ENCODE results near the gene TRIM2.

GRCh38 chr4:153375303-153375702 lies 171.1 kb downstream of the TRIM2 start:
- TF ChIP-seq, protein P1, sequence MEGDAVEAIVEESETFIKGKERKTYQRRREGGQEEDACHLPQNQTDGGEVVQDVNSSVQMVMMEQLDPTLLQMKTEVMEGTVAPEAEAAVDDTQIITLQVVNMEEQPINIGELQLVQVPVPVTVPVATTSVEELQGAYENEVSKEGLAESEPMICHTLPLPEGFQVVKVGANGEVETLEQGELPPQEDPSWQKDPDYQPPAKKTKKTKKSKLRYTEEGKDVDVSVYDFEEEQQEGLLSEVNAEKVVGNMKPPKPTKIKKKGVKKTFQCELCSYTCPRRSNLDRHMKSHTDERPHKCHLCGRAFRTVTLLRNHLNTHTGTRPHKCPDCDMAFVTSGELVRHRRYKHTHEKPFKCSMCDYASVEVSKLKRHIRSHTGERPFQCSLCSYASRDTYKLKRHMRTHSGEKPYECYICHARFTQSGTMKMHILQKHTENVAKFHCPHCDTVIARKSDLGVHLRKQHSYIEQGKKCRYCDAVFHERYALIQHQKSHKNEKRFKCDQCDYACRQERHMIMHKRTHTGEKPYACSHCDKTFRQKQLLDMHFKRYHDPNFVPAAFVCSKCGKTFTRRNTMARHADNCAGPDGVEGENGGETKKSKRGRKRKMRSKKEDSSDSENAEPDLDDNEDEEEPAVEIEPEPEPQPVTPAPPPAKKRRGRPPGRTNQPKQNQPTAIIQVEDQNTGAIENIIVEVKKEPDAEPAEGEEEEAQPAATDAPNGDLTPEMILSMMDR (conservative IDR thresholded peaks at IDR 0.05 in 1 of 2, IDR thresholded peaks at IDR 0.05 in 1 of 2; ENCODE audit: low read depth in 1 of 2, low read length in 2 of 2): no peak
- no peak for TF ChIP-seq EZH2 (IDR thresholded peaks at IDR 0.05; ENCODE audit: low read length, missing control alignments)
